AG10803 (cell line): ENCODE data around the gene TERB2.
A peak's percentile ranks its signal among the peaks of the same experiment; 100 is the strongest.
"Not testable (repeated sequence)": the region's sequence is repeated elsewhere in the genome, so short reads cannot be mapped to it uniquely, and the experiment has no call there.

Source experiments
- DNase-seq: peaks from one replicate; pipeline ENCODE4 v3.0.0; 2010; ENCODE audit warnings: low read depth
- H3K4me3 ChIP-seq: 2 replicates; pipeline ENCODE4 v1.5.1; 2011; ENCODE audit warnings: mild to moderate bottlenecking, low read length, control low read depth
- CTCF ChIP-seq: conservative IDR thresholded peaks from 2 replicates; pipeline ENCODE4 v1.5.1; 2011; ENCODE audit warnings: mild to moderate bottlenecking, low read length, control low read depth, inconsistent platforms

Gene TERB2

GRCh38 chr15:45009046-45009445, 52.6 kb downstream of the TERB2 start:
- DNase-seq: no peak
- H3K4me3 ChIP-seq: no peak overlapping the region
- TF ChIP-seq CTCF: no peak

DNA sequence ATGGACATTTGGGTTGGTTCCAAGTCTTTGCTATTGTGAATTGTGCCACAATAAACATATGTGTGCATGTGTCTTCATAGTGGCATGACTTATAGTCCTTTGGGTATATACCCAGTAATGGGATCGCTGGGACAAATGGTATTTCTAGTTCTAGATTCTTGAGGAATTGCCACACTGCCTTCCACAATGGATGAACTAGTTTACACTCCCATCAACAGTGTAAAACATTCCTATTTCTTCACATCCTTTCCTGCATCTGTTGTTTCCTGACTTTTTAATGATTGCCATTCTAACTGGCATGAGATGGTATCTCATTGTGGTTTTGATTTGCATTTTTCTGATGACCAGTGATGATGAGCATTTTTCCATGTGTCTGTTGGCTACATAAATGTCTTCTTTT, 58.6 kb downstream of the TERB2 start:
- not testable (repeated sequence) for H3K4me3 ChIP-seq, DNase-seq

GRCh38 chr15:45020222-45020900, 63.9 kb downstream of the TERB2 start:
- not testable (repeated sequence) for H3K4me3 ChIP-seq

DNA sequence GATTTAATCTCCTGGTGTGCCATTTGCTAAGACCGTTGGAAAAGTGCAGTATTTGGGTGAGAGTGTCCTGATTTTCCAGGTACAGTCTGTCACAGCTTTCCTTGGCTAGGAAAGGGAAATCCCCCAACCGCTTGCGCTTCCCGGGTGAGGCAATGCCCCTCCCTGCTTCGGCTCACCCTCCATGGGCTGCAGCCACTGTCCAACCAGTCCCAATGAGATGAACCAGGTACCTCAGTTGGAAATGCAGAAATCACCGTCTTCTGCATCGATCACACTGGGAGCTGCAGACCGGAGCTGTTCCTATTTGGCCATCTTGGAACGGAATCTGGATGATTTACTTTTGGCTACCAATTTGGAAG, 64.4 kb downstream of the TERB2 start:
- H3K4me3 ChIP-seq, DNase-seq: not testable (repeated sequence)

More at GRCh38 chr15:45020222-45020900, 63.9 kb downstream of the TERB2 start:
- not testable (repeated sequence) for DNase-seq

GRCh38 chr15:45021348-45021747, 64.9 kb downstream of the TERB2 start:
- TF ChIP-seq CTCF: no peak
- DNase-seq: no peak
- no peak overlapping the region for H3K4me3 ChIP-seq

- peak; percentile 72 for DNase-seq
- TF ChIP-seq CTCF: no peak
- peak within 1 kb of the TSS; percentile 85 for H3K4me3 ChIP-seq
Measured at GRCh38 chr15:45022871-45023658, 66.6 kb downstream of the TERB2 start, which contains the start of gene SORD. SORD (plus strand) TSS chr15:45023195; CDS start chr15:45023284, 89 bp downstream.

DNA sequence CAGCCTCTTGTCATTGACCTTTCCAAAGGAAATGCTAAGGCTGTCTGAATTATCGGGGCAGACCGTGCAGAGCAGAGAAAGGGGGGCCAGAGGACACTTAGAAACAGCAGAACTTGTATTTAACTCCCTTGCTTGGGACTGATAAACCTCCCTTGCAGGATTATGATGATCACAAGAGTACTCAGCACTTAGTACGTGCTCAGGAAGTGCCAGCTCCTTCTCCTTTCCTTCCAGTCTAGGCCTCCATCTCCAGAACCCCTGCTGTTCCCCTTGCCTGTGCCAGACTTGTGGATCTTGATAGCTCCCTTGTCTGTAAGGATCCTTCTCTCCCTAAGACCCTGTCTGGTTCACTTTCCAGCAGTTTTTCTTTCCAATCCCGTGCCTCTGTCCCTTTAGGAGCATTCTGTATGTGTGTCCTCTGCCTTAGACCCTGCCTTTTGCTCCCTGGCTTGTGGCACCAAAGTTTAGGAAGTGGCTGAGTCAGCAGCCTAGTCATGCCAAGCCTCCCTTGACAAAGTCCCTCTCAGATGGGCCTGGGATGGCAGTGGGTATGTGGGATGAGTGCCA, 67.3 kb downstream of the TERB2 start:
- peak; percentile 5 for DNase-seq

GRCh38 chr15:45024649-45025048, 68.2 kb downstream of the TERB2 start:
- H3K4me3 ChIP-seq, DNase-seq: not testable (repeated sequence)

More for the DNA sequence above, 67.3 kb downstream of the TERB2 start:
- TF ChIP-seq CTCF: no peak
- H3K4me3 ChIP-seq: peak overlapping the region; percentile 85

GRCh38 chr15:45025627-45026026, 69.1 kb downstream of the TERB2 start:
- not testable (repeated sequence) for H3K4me3 ChIP-seq, DNase-seq
